Subcutaneous adipose tissue (tissue), 4 donors: ENCODE data around the gene RNFT2. TPM values are rescaled to one million over a fixed set of nuclear protein-coding genes. Genes with fewer than 3 reads are reported as not detected.

Source experiments
- total RNA-seq, 4 donors: library from RNA; depleted of rRNA; stranded (reverse); fragments of >200 nt; gene quantifications; one replicate each; pipeline ENCODE4 v1.1.0, GENCODE V29; 2016
- TF ChIP-seq, protein P1 (sequence below): fragments of 450-650 bp; IDR thresholded peaks from one replicate; pipeline ENCODE4 v1.5.1; 2016; ENCODE audit warnings: low read depth, mild to moderate bottlenecking, control low read depth, antibody characterized with exemption, moderate library complexity

Gene RNFT2
- total RNA-seq, 4 donors from 2014 or later, result 0.49 to 2.6 (median 1.2) TPM

DNA sequence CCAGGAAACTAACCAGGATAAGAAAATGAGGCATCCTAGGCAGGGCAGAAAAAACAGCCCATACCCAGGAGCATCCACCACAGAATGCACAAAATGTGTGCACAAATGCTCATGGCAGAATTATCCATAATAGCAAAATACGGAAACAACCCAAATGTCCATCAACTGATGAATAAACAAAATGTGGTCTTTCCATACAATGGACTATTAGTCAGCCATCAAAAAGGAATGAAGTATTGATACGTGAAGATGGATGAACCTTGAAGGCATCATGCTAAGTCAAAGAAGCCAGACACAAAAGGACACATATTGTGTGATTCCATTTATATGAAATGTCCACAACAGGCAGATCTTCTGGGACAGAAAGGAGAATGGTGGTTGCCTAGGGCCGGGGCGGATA lies 124.1 kb downstream of the RNFT2 start:
- TF ChIP-seq, protein P1, sequence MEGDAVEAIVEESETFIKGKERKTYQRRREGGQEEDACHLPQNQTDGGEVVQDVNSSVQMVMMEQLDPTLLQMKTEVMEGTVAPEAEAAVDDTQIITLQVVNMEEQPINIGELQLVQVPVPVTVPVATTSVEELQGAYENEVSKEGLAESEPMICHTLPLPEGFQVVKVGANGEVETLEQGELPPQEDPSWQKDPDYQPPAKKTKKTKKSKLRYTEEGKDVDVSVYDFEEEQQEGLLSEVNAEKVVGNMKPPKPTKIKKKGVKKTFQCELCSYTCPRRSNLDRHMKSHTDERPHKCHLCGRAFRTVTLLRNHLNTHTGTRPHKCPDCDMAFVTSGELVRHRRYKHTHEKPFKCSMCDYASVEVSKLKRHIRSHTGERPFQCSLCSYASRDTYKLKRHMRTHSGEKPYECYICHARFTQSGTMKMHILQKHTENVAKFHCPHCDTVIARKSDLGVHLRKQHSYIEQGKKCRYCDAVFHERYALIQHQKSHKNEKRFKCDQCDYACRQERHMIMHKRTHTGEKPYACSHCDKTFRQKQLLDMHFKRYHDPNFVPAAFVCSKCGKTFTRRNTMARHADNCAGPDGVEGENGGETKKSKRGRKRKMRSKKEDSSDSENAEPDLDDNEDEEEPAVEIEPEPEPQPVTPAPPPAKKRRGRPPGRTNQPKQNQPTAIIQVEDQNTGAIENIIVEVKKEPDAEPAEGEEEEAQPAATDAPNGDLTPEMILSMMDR, result no peak

DNA sequence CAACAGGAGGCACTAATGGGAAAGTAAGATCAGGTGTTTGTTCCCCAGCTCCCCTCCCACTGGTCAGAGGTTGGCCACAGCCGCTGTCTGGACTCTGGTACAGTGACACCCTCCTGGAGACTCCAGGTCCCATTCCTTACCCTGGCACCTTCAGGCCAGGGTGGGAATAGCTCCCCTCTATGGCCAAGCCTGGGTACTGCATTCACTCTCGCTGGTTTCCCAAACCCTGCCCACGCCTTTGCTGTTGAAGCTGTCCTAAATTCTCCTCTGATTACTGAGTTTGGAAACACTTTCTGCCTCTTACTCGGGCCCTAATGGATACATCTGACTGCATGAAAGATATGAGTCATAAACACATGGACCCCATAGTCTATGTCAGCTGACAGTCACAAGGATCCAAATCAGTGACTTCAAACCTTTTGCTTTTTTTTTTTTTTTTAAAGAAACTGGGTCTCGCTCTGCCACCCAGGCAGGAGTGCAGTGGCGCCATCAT lies 125.2 kb downstream of the RNFT2 start:
- TF ChIP-seq, protein P1, result no peak

DNA sequence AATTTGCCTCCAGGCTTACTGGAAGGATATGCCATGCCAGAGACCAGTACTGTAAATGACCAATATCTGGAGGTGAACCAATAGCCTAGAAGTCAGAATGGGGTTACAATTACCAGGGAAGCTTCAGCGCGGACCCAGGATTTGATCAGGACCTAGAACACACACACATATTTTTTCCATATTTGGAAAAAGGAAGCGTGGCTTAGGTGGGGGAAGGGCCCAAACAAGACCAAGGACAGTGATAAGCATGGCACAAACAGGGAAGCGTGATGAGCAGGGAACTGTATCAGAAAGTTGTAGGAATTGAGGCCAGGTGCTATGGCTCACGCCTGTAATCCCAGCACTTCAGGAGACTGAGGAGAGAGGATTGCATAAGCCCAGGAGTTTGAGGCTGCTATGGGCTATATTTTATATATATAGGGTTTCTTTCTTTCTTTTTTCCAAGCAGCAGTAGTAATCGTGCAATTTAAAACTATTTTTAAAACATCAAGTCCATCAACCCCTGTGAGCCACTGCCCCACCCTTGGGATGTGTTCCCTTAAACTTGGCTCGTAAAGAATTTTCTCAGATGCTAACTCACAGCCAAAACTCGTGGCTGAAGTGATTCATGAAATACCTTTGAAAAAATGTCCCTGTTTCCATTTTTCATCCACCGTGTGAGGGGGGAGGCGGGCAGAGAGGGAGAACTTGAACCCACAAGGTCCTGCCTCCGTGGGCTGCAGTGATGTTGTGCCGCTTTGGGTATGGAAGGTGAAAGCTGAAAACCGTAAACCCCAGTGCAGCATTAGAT lies 126.5 kb downstream of the RNFT2 start:
- TF ChIP-seq, protein P1, result no peak

DNA sequence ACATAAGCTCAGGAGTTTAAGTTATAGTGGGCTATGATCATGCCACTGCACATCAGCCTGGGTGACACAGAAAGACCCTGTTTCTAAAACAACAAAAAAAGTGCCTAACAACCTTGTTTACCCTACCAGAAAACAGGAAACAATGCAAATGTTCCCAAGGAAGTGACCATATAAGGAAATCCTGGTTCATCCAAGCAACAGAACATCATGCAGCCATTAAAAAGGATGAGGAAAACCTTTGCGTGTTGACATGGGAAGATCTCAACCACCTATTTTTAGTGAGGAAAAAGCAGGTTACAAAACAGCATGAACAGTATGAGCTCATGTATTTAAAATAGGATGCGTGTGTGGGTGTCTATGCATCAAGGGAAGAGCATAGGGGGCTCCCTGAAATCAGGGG lies 129.4 kb downstream of the RNFT2 start:
- TF ChIP-seq, protein P1, result no peak

DNA sequence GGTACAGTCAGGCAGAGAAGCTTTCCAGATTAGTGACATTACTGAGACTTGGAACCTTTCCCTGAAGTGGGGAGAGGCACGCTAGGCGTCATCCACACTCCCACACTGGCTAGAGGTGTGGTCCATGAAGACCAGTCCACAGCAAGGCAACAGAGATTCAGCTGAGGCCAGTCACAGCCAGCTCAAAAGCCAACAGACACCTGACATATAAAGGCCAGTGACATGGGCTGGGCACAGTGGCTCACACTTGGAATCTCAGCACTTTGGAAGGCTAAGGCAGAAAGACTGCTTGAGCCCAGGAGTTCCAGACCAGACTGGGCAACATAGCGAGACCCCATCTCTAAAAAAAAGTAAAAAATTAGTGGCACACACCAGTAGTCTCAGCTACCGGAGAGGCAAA lies 132.2 kb downstream of the RNFT2 start:
- TF ChIP-seq, protein P1, result no peak

DNA sequence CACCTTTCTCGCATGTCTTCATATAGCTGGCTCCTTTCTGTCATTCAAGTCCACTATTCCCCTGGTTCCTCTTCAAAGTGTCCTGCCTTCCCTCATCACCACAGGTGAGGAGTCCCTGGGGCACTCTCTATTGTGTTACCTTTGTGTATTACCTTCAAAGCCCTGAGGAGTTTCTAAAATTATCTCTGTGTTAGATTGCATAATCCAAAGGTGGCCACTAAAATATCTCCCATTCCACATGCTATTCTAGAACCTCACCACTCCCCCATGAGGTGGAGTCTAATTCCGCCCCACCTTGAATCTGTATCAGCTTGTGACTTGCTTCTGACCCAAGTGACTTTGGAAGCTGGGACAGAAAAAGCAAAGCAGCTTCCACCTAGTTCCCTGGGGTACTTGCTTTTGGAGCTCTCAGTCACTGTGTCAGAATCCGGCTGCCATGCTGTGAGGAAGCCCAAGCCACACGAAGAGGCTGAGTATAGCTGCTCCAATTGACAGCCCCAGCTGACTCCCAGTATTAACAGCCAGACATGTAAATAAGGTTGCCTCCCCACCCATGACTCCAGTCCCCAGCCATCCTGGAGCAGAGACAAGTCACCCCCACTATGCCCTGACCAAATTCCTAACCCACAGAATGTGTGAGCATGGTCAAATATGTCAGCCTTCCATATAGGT lies 136.3 kb downstream of the RNFT2 start:
- TF ChIP-seq, protein P1, result no peak

DNA sequence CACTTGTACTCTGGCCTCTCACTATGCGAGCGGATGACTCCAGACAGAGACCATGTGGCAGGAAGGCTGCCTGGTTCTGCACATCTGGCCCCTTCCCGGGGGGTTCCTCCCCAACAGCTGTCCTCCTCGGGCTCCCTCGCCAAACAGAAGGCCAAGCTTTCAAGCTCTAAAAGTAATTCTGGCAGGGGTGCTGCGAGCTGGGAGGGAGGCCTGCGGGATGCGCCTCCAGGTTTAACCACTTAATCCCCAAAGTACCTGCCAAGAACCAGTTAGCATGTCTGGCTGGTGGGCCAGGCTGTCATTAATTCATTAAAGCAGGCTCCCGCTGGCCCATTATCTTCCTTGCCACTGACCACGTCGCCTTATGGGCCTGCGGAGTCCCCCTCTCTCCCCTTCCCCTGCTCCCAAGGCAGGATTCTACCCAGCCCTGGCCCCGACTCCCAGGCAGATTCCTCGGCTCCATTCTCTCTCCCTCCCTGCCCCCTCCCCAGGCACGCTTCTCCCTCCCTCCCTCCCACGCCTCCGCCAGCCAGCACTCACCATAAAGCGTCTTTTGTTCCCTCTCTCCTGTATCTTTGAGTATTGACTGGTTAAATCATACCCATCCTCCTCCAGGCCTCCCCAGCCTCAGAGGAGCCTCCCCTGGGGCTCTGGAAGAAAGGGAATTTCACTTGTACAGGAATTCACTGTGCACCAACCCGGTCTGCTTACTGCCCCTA lies 138.2 kb downstream of the RNFT2 start:
- TF ChIP-seq, protein P1, result no peak
